Activated CD8-positive, alpha-beta memory T cell treated with anti-CD3 and anti-CD28 coated beads for 36 hours (primary cell): Measurements from ENCODE around the gene DBN1. TPM values are rescaled to one million over a fixed set of nuclear protein-coding genes. Genes with fewer than 3 reads are reported as not detected.

Experiments
- CTCF ChIA-PET: fragments of 350-600 bp; sonication (Branson Sonifier 250); formaldehyde crosslinking; loops from one replicate; lab custom pipeline; 2021; ENCODE audit warnings: antibody characterized with exemption; lab: Charles Lee
- POLR2A ChIA-PET: fragments of 350-600 bp; sonication (Branson Sonifier 250); formaldehyde crosslinking; loops from one replicate; lab custom pipeline; 2021; ENCODE audit warnings: antibody characterized with exemption; lab: Charles Lee
- total RNA-seq, 2 experiments: library from RNA; stranded (reverse); gene quantifications; one replicate each; pipeline ENCODE4 v1.2.3, GENCODE V29; 2021

The DBN1 gene
- total RNA-seq, 2 experiments from 2014 or later, result 102 to 104 TPM

GRCh38 chr5:177508221-177508611, 34.8 kb upstream of the DBN1 start:
- CTCF ChIA-PET, result interaction anchor here (1.0 to 1.3 kb wide), 4 partner anchors 11 to 119 kb away, joined by 3 read pairs; partner anchors contain the start of gene PDLIM7
- POLR2A ChIA-PET, result interaction anchor here (1.8 kb wide), 1 partner anchor 11 kb away, joined by 5 read pairs; the partner anchor contains the start of gene PDLIM7

- CTCF ChIA-PET, result interaction anchor here (0.9 to 1.3 kb wide), 4 partner anchors 10 to 118 kb away, joined by 3 read pairs; partner anchors contain the start of gene PDLIM7
- POLR2A ChIA-PET, result interaction anchor here (1.8 kb wide), 1 partner anchor 10 kb away, joined by 5 read pairs; the partner anchor contains the start of gene PDLIM7
Measured at GRCh38 chr5:177507596-177508220, 34.3 kb upstream of the DBN1 start.

GRCh38 chr5:177507165-177507564, 33.7 kb upstream of the DBN1 start:
- POLR2A ChIA-PET, result no interaction called here
- CTCF ChIA-PET, result interaction anchor here (0.7 to 0.9 kb wide), 3 partner anchors 9 to 103 kb away, joined by 3 to 5 read pairs (median 3); no protein-coding TSS in a partner anchor

GRCh38 chr5:177505075-177505474, 31.6 kb upstream of the DBN1 start:
- POLR2A ChIA-PET, result interaction anchor here (0.9 kb wide), 1 partner anchor 16 kb away, joined by 3 read pairs; no protein-coding TSS in a partner anchor
- CTCF ChIA-PET, result interaction anchor here (0.6 kb wide), 1 partner anchor 688 kb away, joined by 3 read pairs; no protein-coding TSS in a partner anchor

GRCh38 chr5:177504086-177505056, 30.9 kb upstream of the DBN1 start:
- POLR2A ChIA-PET, result no interaction called here

GRCh38 chr5:177503351-177504085, 30.1 kb upstream of the DBN1 start:
- ChIA-PET POLR2A (no interaction called here), CTCF (no interaction called here)

More at GRCh38 chr5:177504086-177505056, 30.9 kb upstream of the DBN1 start:
- CTCF ChIA-PET, result interaction anchor here (0.6 kb wide), 1 partner anchor 689 kb away, joined by 3 read pairs; no protein-coding TSS in a partner anchor

- CTCF ChIA-PET, result interaction anchor here (2.0 to 2.8 kb wide), 2 partner anchors 11 to 113 kb away, joined by 13 to 18 read pairs; no protein-coding TSS in a partner anchor
- POLR2A ChIA-PET, result no interaction called here
Measured at GRCh38 chr5:177502886-177503285, 29.5 kb upstream of the DBN1 start.

GRCh38 chr5:177501874-177502678, 28.6 kb upstream of the DBN1 start:
- CTCF ChIA-PET, result interaction anchor here (0.8 to 3.3 kb wide), 25 partner anchors 8 to 193 kb away, joined by 3 to 37 read pairs (median 4); partner anchors contain the start of genes DBN1, DDX41, DOK3 and LMAN2
- POLR2A ChIA-PET, result no interaction called here

GRCh38 chr5:177500685-177501522, 27.5 kb upstream of the DBN1 start:
- CTCF ChIA-PET, result interaction anchor here (0.6 to 3.3 kb wide), 28 partner anchors 8 to 259 kb away, joined by 3 to 37 read pairs (median 4); partner anchors contain the start of genes DBN1, DDX41, DOK3 and LMAN2
- POLR2A ChIA-PET, result no interaction called here

- ChIA-PET POLR2A (no interaction called here), CTCF (interaction anchor here (0.9 to 3.3 kb wide), 5 partner anchors 24 to 97 kb away, joined by 4 to 37 read pairs (median 17); no protein-coding TSS in a partner anchor)
Measured at GRCh38 chr5:177499842-177500241, 26.4 kb upstream of the DBN1 start.

- POLR2A ChIA-PET, result interaction anchor here (0.6 to 2.3 kb wide), 7 partner anchors 11 to 186 kb away, joined by 3 to 10 read pairs (median 5); partner anchors contain the start of genes DOK3, GRK6 and MXD3
- CTCF ChIA-PET, result interaction anchor here (0.7 to 4.6 kb wide), 12 partner anchors 9 to 198 kb away, joined by 3 to 23 read pairs (median 3); no protein-coding TSS in a partner anchor
Measured at GRCh38 chr5:177498013-177498787, 24.8 kb upstream of the DBN1 start.

GRCh38 chr5:177497292-177498012, 24.0 kb upstream of the DBN1 start, which contains the start of gene PDLIM7:
PDLIM7 (minus strand) TSS chr5:177497604; CDS start chr5:177496512, 1,092 bp downstream.
- POLR2A ChIA-PET, result interaction anchor here (1.0 to 2.3 kb wide), 6 partner anchors 11 to 186 kb away, joined by 3 to 10 read pairs (median 6); partner anchors contain the start of genes DOK3, GRK6 and MXD3
- CTCF ChIA-PET, result interaction anchor here (0.7 to 4.6 kb wide), 12 partner anchors 11 to 197 kb away, joined by 3 to 23 read pairs (median 4); no protein-coding TSS in a partner anchor

- ChIA-PET CTCF (interaction anchor here (0.8 to 4.6 kb wide), 10 partner anchors 11 to 187 kb away, joined by 3 to 23 read pairs (median 4); no protein-coding TSS in a partner anchor), POLR2A (interaction anchor here (1.0 to 2.3 kb wide), 6 partner anchors 12 to 185 kb away, joined by 3 to 10 read pairs (median 6); partner anchors contain the start of genes DOK3, GRK6 and MXD3)
Measured at GRCh38 chr5:177496727-177497291, 23.4 kb upstream of the DBN1 start.
